Measurements from ENCODE around the gene XCL2.
A peak's percentile ranks its signal among the peaks of the same experiment; 100 is the strongest.
"Not testable (repeated sequence)": the region's sequence is repeated elsewhere in the genome, so short reads cannot be mapped to it uniquely, and the experiment has no call there.

The XCL2 gene

GRCh38 chr1:168550971-168551370 lies 7.2 kb upstream of the XCL2 start:
- no peak overlapping the region for H3K4me3 ChIP-seq (ENCODE audit: low read depth, low read length)
- in situ Hi-C loops (cut with HindIII; ENCODE audit: low sequenced_read_pairs), result no loop called here
- no peak for TF ChIP-seq CTCF (IDR thresholded peaks at IDR 0.05; ENCODE audit: low read depth, low read length)
- no peak for DNase-seq (ENCODE audit: low read depth, low spot score)

- DNase-seq (ENCODE audit: low read depth, low spot score); in situ Hi-C loops (cut with HindIII; ENCODE audit: low sequenced_read_pairs); H3K4me3 ChIP-seq (ENCODE audit: low read depth, low read length): not testable (repeated sequence)
Observed at GRCh38 chr1:168546553-168546895, 2.7 kb upstream of the XCL2 start.

- in situ Hi-C loops (cut with HindIII; ENCODE audit: low sequenced_read_pairs); H3K4me3 ChIP-seq (ENCODE audit: low read depth, low read length): not testable (repeated sequence)
- TF ChIP-seq CTCF (IDR thresholded peaks at IDR 0.05; ENCODE audit: low read depth, low read length), result peak; percentile 47
- DNase-seq (ENCODE audit: low read depth, low spot score), result peak; percentile 7
Observed at GRCh38 chr1:168545678-168546552, 2.1 kb upstream of the XCL2 start.

GRCh38 chr1:168542978-168543377 lies 819 bp downstream of the XCL2 start:
- in situ Hi-C loops (cut with HindIII; ENCODE audit: low sequenced_read_pairs); DNase-seq (ENCODE audit: low read depth, low spot score); H3K4me3 ChIP-seq (ENCODE audit: low read depth, low read length): not testable (repeated sequence)

- in situ Hi-C loops (cut with HindIII; ENCODE audit: low sequenced_read_pairs); DNase-seq (ENCODE audit: low read depth, low spot score); H3K4me3 ChIP-seq (ENCODE audit: low read depth, low read length): not testable (repeated sequence)
Observed at GRCh38 chr1:168540798-168541197, 3.0 kb downstream of the XCL2 start.

GRCh38 chr1:168535536-168535935 lies 8.3 kb downstream of the XCL2 start:
- no peak for TF ChIP-seq CTCF (IDR thresholded peaks at IDR 0.05; ENCODE audit: low read depth, low read length)
- in situ Hi-C loops (cut with HindIII; ENCODE audit: low sequenced_read_pairs), result no loop called here
- H3K4me3 ChIP-seq (ENCODE audit: low read depth, low read length), result no peak overlapping the region
- DNase-seq (ENCODE audit: low read depth, low spot score), result no peak

GRCh38 chr1:168531615-168532345 lies 12.0 kb downstream of the XCL2 start:
- no peak for DNase-seq (ENCODE audit: low read depth, low spot score)
- no peak for TF ChIP-seq CTCF (IDR thresholded peaks at IDR 0.05; ENCODE audit: low read depth, low read length)
- H3K4me3 ChIP-seq (ENCODE audit: low read depth, low read length), result no peak overlapping the region
- in situ Hi-C loops (cut with HindIII; ENCODE audit: low sequenced_read_pairs), result no loop called here

GRCh38 chr1:168529518-168529917 lies 14.3 kb downstream of the XCL2 start:
- DNase-seq (ENCODE audit: low read depth, low spot score), result no peak
- TF ChIP-seq CTCF (IDR thresholded peaks at IDR 0.05; ENCODE audit: low read depth, low read length), result no peak
- in situ Hi-C loops (cut with HindIII; ENCODE audit: low sequenced_read_pairs), result no loop called here
- no peak overlapping the region for H3K4me3 ChIP-seq (ENCODE audit: low read depth, low read length)

All from astrocyte of the spinal cord (primary cell).